RPMI7951 (cell line): ENCODE measurements around the gene TMEM273. TPM values are rescaled to one million over a fixed set of nuclear protein-coding genes. Genes with fewer than 3 reads are reported as not detected.
A peak's percentile ranks its signal among the peaks of the same experiment; 100 is the strongest.

Source experiments
- DNase-seq: peaks from one replicate; pipeline ENCODE4 v3.0.0-alpha.2; 2012; ENCODE audit warnings: low read depth
- total RNA-seq: library from RNA; depleted of rRNA; stranded (reverse); fragments of >200 nt; shearing (Covaris generic); gene quantifications from 2 replicates; pipeline ENCODE4 v1.2.3, GENCODE V29; 2014

The TMEM273 gene
- total RNA-seq, 1 experiment from 2014 or later = not detected

DNA sequence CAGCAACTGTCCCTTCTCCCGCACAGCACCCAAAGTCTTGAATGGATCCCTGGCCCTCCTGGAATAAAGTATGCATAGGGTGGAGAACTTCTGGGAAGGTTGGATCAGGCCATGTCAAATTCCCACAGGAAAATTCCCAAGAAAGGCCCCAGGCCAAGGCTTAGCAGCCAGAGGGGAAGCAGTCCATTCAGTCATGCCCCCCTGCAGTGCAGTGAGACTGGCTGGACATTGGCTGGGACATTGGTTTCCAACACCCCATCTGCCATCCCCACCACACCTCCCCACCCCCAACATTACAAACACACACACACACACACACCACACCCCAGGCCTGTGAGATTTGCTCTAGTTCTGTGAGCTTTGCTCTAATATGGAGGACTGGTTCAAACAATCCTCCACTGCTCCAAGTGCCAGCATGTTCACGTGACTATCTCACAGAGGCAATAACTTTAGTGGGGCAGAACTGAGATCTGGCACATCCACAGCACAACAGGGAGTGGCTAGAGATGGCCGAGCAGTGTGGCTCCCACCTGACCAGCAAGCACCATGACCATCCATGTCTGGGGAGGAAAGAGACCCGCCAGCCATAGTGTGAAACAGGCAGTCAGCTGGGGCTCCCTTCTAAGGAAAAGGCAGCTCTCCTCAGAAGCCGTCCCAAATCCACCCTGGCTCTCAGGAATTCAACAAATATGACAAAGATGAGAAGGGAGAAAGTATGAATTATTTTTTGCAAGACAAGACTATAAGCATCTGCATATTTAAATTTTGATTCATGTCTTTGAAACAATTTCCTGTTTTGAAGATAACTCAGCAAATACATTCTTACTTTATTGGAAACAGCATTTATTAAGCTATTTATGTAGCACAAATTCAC, 47.6 kb downstream of the TMEM273 start:
- DNase-seq = peak; percentile 61

DNA sequence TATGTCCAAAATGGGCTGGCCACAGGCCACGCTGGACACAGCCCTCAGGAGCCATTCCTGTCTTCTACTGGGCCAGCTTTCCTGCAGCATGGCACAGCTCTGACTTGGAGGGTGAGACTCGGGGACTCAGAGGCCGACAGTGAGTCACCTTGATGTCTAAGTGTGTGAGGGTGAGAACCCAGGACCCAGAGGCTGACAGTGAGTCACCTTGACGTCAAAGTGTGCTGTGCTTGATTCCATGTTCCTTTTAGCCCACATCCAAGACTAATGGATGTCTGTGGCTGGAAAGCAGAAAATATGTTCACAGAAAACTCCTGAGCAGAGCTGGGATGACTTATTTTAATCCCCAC, 48.4 kb downstream of the TMEM273 start:
- DNase-seq = peak; percentile 96

DNA sequence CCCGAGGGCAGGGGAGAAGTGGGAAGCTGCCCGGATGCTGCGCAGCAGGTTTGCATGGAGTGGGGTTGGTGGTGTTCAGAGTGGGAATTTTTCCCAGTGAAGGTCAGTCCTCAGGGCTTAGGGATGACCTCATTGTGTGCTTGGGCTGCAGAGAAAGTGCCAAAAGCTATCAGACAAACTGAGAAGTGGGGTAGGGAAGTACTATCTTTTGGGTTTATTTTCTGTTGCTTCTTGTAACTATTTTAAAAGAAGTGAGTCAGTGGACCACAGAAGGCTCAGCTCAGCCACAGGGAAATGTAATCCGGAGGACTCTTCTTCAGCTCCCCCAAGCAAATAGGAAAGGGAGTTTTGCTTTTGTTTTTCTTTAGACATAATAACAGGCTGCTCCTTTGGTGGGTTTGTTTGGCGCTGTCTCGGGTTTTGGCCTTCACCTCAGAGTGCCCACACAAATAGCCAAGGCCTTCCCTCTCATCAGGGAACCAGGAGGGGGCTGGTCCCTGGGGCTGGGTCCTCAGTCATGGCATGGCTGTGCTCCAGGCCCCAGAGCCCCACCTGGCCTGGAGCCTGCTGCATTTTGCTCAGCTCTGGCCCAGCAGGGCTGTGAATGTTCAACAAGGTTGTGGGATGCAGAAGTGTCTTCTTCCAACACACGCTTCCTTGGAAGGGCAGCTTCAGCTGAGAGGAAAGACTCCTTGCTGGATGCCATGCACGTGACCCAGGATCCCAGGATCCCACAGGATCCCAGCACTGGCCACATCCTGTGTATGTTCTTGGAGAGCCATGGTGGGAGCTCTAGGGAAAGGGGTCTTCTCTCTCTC, 49.0 kb downstream of the TMEM273 start:
- DNase-seq = peak; percentile 90

DNA sequence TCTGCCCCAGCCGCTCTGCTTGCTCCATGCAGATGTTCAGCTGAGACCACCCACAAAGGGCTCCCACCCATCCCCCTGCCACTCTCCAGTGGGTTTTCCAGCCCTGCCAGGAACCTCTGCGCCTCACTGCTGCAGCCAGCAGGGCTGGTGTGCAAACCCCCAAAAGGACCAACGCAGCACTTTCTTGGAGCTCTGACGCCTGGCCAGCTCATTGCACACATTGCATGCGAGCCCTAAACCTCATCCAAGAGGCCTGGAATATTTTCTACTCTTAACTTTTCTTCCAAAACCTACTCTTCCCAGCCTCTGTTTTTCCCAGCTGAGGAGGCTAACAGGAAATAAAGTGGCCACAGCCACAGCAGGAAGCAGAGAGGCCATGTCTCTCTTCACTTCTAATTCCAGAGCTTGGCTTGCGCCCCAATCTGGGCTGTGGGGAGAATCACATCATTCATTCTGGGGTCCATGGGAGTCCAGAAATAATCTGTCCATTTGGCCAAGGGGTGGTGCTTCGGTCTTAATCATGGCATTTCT, 49.8 kb downstream of the TMEM273 start:
- DNase-seq = peak; percentile 76

DNA sequence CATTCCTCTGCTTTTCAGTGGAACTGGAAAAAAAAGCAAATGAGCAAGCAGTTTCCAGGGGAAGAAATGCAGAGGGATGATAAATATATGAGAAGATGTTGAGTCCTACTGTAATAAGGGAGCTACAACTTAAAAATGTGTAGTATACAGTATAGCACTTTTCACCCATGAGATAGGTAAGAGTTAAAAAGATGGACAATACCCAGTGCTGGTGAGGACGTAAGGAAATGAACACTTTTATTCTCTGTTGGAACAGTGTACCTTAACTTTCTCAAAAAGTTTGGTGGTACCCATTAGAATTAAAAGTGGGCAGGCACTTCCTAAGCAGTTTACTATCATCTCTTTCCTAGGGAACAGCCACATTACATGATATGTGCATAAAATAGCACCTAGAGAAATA, 51.7 kb downstream of the TMEM273 start:
- DNase-seq = no peak

DNA sequence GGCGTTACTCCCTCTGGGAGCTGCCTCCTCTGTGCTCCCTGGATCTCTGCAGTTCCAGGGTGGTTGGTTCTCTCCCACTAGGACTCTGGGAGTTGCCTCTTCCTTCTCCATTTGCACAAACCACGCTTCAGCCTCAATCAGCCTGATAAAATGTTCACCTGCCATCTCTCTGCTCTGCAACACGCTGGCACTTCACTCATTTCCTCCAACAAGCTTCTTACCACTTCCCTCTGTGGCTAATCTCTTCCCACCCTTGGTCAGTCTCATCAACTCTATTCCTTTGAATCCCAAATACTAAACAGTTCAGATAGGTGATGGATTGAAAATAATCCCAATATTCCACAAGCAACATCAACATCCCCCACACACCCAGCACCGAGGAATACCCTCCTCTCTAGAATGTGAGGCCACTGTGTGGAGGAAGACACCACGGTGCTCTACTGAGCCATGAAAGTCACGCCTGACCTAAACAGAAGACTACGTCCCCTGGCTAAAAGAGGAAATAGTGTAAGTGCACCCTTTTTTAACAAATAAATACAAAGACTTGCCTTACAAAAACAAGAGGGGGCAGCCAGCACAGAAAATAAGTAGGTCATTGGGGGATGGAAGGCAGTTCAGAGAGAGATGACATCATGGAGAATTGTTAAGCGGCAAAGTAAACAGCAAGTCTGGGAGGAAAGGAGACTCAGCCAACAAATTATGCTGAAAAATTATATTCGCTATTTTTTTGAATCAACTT, 52.4 kb downstream of the TMEM273 start:
- DNase-seq = no peak

DNA sequence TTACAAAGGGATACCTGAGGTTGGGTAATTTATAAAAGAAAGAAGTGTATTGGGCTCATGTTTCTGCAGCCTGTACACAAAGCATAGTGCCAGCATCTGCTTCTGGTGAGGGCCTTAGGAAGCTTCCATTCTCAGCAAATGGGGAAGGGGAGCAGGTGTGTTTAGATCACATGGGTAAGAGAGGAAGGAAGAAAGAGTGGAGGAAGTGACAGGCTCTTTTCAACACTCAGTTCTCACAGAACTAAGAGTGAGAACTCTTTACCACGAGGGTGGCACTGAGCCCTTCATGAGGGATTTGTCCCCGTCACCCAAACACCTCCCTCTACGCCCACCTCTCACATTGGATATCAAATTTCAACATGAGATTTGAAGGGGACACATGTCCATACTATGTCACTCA, 53.9 kb downstream of the TMEM273 start:
- DNase-seq = no peak

DNA sequence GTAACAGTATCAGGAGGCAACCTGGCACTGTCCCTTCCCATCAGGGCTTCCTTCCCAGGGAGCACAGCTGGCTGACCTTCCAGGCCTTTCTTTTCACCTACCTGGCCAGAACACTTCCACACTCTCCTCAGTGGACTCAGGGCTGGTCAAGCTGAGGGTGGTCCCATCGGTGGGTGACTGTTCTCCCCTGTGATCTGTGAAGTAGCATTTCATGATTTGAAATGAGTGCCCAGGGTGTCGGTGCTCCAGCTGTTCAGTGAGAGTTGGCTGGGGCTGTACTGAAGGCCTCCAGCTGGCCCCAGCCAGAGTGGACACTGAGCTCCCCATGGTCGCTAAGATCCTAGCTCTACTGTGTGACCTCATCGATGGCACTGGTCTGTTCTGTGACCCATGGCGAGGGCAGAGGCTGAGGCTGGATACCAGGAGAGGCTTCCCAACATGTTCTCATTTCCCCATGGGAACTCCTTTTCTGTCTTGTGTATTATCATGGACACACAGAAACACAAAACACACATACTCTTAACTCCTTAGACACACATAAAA, 54.4 kb downstream of the TMEM273 start, which contains the start of gene FAM170B:
TSS of gene FAM170B (minus strand) at position 316 of the 543 bp plus-strand sequence. CDS start at position 213, 103 bp downstream.
- DNase-seq = no peak

DNA sequence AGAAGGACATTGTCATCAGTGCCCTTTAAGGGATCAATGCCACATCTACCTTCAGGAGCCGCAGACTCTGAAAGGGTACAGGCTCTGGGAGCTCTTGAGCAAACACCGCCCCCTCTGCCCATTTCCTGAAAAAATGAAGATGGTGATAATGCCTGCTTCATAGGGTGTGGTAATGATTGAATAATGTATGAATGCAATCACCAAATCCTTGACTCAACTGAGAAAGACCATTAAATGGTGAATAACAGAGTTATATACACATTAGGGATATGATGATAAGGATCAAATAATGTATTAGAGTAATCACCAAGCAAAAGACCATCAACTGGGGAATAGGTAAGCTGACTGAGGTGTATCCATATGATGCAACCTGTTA, 55.8 kb downstream of the TMEM273 start:
- DNase-seq = no peak

DNA sequence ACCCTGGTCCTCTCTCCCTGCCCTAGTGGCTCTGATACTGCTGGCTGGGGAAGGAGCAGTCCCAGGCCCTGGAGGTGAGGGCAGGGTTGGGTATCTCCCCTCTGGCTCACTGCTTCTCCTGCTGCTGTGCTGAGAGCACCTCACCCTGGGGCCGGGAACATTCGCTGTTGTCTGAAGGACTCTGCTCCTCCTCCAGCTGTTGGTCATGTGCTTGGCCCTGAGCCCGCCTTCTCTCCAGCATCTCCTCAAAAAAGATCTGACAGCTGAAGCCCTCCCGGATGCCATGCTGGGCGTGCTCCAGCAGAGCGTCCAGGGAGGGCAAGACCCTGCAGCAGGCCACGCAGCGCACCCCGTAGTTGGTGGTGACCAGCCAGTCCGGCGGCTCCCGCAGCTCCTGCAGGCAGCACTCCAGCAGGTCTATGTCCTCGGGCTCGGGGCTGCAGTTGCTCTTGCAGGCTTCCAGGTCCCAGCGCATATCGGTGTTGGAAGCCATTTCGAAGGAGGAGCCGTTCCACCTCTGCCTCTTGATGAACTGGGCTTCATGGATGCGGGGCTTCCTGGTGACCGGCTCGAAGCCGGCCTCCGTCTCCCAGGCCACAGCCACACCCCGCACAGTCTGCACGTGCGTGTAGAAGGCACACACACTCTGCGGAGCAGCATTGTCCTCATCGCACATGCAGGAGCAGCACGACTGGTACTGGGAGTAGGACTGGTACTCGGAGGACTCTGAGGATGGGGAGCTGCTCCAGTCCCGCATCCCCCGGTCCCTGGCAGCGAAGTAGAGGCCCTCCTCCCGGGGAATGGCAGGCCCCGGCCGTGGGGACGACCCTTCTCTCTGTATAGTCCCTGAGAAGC, 56.5 kb downstream of the TMEM273 start:
- no peak for DNase-seq

DNA sequence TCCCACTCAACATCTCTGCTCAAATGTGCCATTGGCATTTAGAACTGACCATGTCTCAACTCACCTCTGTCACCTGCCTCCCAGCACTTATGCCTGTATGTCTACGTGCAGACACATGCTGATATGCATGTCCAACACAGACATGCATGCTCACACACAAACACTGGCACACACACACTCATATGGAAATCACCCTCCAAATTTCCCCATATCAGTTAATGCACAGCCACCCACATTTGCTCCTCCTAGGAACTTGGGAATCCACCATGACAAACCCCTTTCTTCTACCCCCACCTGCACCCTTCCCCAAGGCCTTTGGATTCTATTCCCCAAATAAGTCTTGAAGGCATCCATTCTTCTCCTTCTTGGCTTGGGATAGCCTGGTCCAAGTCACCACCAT, 58.8 kb downstream of the TMEM273 start:
- DNase-seq = no peak

DNA sequence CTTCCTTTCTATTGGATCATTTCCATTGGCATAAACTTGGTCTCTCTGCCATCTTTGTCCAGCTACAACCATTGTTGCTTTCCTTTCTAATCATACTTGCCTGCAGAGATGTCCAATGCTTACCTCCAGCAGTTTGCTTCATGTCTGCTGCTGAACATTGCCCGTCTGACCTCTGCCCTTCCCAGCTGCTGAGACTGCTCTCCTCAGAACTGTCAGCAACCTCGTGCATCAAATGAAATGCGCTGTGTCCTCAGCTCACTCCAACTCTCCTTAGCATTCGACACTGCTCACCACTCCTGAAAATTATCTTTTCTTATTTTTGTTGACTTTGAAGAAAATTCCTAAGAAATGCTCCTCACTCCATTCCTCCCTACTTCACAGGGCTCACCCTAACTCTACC, 59.3 kb downstream of the TMEM273 start:
- DNase-seq = no peak

DNA sequence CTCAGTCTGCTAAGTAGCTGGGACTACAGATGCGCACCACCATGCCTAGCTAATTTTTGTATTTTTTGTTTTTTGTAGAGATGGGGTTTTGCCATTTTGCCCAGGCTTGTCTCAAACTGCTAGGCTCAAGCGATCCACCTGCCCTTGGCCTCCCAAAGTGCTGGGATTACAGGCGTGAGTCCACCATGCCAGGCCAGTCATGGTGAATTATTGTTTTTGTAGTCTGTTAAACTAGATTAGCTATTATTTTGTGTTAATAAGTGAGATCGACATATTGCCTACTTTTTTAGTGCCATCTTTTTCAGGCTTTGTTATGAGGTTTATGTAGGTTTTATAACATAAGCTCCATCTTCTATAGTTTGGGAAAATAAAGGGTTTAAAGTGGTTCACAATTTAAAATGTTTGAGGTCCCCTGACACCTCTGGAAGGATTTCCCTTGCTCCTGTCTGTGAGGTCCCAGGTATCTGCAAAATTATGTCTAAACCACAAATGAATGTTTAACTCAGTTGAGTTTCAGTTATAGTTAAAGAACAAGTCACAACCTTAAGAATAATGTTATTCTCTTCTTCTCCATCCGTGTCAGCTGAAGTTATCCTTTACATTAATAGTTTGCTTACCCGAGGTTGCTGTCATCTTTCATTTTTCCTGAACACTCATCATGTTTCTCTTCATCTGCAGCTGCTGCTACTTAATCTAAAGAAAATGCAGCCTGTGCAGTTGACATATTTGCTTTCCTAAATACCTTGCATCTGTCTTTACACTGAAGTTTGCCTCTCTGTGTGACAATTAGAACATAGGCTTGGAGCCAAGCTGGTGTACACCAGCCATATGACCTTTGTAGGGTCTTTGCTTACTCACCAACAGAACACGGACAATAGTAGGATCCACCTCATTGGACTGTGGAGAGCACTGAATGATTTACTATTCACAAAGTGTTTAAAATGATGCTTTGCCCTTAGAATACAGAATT, 63.9 kb downstream of the TMEM273 start:
- no peak for DNase-seq

DNA sequence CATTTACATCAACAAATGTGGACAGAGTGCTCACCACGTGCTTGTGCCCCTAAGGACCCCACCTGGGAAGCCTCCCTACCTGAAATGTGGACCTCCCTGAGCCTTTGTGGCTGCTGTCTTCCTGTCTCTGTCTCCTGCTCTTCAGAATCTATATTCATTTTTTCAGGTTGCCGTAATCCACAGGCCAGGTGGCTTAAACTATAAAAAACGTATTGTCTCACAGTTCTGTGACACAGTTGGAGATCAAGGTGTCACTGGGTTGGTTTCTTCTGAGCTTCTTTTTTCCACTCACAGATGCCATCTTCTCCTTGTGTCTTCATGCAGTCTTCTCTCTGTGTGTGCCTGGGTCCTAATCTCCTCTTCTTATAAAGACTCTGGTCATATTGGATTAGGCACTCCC, 67.3 kb downstream of the TMEM273 start:
- DNase-seq = no peak

DNA sequence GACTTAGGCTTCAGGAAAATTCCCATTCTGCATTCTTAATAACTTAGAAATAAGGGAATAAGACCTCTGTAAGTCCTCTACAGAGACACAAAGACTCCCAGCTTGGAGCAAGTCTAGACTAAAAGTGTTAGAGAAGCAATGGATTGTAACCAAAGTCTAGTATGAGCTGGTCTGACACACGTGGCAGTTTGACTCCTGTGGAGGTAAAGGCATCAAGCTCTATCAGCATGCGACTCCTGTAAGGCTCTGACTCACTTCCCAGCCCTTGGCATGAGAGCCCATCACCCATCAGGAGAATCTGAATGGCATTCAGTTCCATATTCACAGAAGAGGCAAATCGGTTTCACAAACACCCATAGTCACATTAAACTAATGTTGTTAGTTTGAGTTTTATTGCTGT, 68.4 kb downstream of the TMEM273 start:
- DNase-seq = peak; percentile 23

DNA sequence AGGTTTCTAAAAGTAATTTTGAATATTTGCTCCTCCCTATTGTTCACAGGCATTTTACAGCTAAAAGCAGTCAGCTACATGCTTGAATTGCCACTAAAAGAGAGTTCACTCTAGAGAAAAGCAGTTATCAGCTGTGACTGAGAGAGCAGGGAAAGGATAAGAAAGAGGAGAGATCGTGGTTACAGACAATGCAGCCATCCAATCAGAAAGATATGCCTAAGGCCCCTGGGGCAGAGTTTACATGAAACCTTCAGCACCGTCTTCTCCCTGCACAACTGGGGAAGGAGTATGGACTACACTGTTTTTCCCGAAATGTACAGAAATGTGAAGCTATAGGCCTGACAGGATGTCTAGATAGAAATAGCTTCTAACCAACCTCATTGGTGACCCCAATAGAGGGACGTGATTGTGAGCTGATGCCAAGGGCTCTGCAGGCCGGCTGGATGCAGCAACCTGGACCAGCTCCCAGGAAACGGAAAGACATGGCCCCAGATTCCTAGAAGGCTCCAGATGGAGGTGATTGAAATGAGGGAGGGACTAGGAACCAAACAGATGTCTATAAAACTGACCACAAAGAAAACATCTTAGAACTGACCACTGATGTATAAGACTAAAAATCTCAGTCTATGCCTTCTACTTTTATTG, 69.6 kb downstream of the TMEM273 start:
- DNase-seq = peak; percentile 28

DNA sequence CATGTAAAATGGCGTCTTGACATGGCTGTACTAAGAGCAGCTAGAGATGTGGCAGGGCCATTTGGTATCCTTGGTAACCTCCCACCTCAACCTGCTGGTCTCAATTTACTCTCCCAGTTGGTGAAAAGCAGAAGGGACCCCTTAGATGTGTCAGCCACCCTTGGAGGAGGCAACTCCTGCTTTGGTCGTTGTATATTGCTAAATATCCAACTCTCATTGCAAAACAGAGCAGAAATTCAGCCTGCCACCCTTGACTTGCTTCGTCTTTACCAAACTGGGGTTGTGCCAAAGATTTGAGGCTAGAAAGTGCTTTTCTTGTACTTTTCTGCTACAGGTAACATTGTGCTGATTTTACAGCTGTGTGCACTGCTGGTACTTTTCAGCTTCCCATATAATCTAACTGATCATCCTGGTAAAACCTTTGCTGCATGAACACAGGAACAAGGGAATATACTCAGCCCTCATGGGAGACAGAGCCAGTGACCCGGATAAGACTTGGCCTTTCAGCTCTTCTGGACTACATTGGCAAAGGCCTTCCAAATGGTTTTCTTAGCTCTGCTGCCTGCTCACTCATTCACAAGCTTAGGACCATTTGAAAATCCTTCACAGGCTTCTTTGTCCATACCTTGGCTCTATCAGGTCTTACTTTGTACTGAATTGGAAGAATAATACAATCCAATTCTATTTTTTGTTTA, 70.7 kb downstream of the TMEM273 start:
- no peak for DNase-seq
